Liver (tissue), 9 donors: ENCODE results near the gene CRB1. TPM values are rescaled to one million over a fixed set of nuclear protein-coding genes. Genes with fewer than 3 reads are reported as not detected.

Source experiments
- DNase-seq: peaks from one replicate; pipeline ENCODE4 v3.0.0-alpha.2; 2017; ENCODE audit warnings: low spot score
- H3K27ac ChIP-seq, 2 donors: one replicate each; pipeline ENCODE4 v1.7.0; 2013; ENCODE audit warnings: inconsistent platforms in 2 of 2, low read length in 2 of 2, control low read depth in 1 of 2, low read depth in 1 of 2, mild to moderate bottlenecking in 1 of 2
- H3K27me3 ChIP-seq, 4 donors: one replicate each; pipeline versions ENCODE4 v1.6.1 to v1.7.0; 2013; ENCODE audit warnings: low read length in 3 of 4, inconsistent platforms in 1 of 4, mild to moderate bottlenecking in 1 of 4, moderate library complexity in 1 of 4; ENCODE audit not compliant: control insufficient read depth in 4 of 4, insufficient read depth in 4 of 4
- H3K36me3 ChIP-seq, 4 donors: one replicate each; pipeline versions ENCODE4 v1.6.1 to v1.7.0; 2013; ENCODE audit warnings: low read length in 3 of 4, mild to moderate bottlenecking in 3 of 4, low read depth in 1 of 4, moderate library complexity in 1 of 4; ENCODE audit not compliant: control insufficient read depth in 4 of 4, insufficient read depth in 3 of 4
- H3K4me1 ChIP-seq, 4 donors: one replicate each; pipeline versions ENCODE4 v1.6.1 to v1.7.0; 2013; ENCODE audit warnings: low read length in 3 of 4, mild to moderate bottlenecking in 3 of 4, moderate library complexity in 1 of 4; ENCODE audit not compliant: control insufficient read depth in 4 of 4, insufficient read depth in 4 of 4
- H3K4me3 ChIP-seq, 3 donors: one replicate each; pipeline versions ENCODE4 v1.6.1 to v1.7.0; 2013; ENCODE audit warnings: low read length in 3 of 3, control low read depth in 1 of 3, low read depth in 1 of 3, mild to moderate bottlenecking in 1 of 3
- H3K9ac ChIP-seq, 2 donors: one replicate each; pipeline ENCODE4 v1.7.0; 2013; ENCODE audit warnings: low read length in 2 of 2, mild to moderate bottlenecking in 2 of 2, moderate library complexity in 2 of 2, control low read depth in 1 of 2, low read depth in 1 of 2
- H3K9me3 ChIP-seq, 4 donors: one replicate each; pipeline versions ENCODE4 v1.6.1 to v1.7.0; 2013; ENCODE audit warnings: low read length in 3 of 4; ENCODE audit not compliant: control insufficient read depth in 4 of 4
- ATF3 ChIP-seq: IDR thresholded peaks from 2 replicates; pipeline ENCODE4 v1.6.1; 2016; ENCODE audit warnings: antibody characterized with exemption
- CTCF ChIP-seq: fragments of 150-350 bp; IDR thresholded peaks from 2 replicates; pipeline ENCODE4 v1.5.1; 2017; ENCODE audit warnings: improper control_type of control experiment, low read depth, low read length; ENCODE audit not compliant: missing input control
- EGR1 ChIP-seq, 2 donors: IDR thresholded peaks; 2 replicates each; pipeline ENCODE4 v1.6.1; 2016 to 2018; ENCODE audit warnings: antibody characterized with exemption in 2 of 2, low read depth in 2 of 2
- FOXA1 ChIP-seq: IDR thresholded peaks from 2 replicates; pipeline ENCODE4 v1.6.1; 2016; ENCODE audit warnings: antibody characterized with exemption
- FOXA2 ChIP-seq: IDR thresholded peaks from 2 replicates; pipeline ENCODE4 v1.6.1; 2016; ENCODE audit warnings: antibody characterized with exemption
- GABPA ChIP-seq, 2 donors: IDR thresholded peaks in 1 of 2; conservative IDR thresholded peaks in 1 of 2; 2 replicates each; pipeline ENCODE4 v1.6.1; 2016; ENCODE audit warnings: antibody characterized with exemption in 2 of 2, mild to moderate bottlenecking in 1 of 2, moderate library complexity in 1 of 2
- HNF4A ChIP-seq, 2 donors: conservative IDR thresholded peaks; 2 replicates each; pipeline ENCODE4 v1.6.1; 2016; ENCODE audit warnings: antibody characterized with exemption in 2 of 2, mild to moderate bottlenecking in 2 of 2
- HNF4G ChIP-seq: IDR thresholded peaks from 2 replicates; pipeline ENCODE4 v1.6.1; 2016; ENCODE audit warnings: antibody characterized with exemption
- JUND ChIP-seq, 2 donors: IDR thresholded peaks; 2 replicates each; pipeline ENCODE4 v1.6.1; 2016; ENCODE audit warnings: antibody characterized with exemption in 2 of 2
- MAX ChIP-seq: IDR thresholded peaks from 2 replicates; pipeline ENCODE4 v1.6.1; 2016; ENCODE audit warnings: antibody characterized with exemption
- NR2F2 ChIP-seq: IDR thresholded peaks from 2 replicates; pipeline ENCODE4 v1.6.1; 2016; ENCODE audit warnings: antibody characterized with exemption
- RAD21 ChIP-seq, 2 donors: IDR thresholded peaks; 2 replicates each; pipeline ENCODE4 v1.6.1; 2016; ENCODE audit warnings: antibody characterized with exemption in 2 of 2, mild to moderate bottlenecking in 2 of 2
- REST ChIP-seq: IDR thresholded peaks from 2 replicates; pipeline ENCODE4 v1.6.1; 2016; ENCODE audit warnings: antibody characterized with exemption, mild to moderate bottlenecking
- RXRA ChIP-seq, 2 donors: IDR thresholded peaks; 2 replicates each; pipeline ENCODE4 v1.6.1; 2017 to 2018; ENCODE audit warnings: antibody characterized with exemption in 2 of 2, mild to moderate bottlenecking in 1 of 2
- SP1 ChIP-seq: IDR thresholded peaks from 2 replicates; pipeline ENCODE4 v1.6.1; 2018; ENCODE audit warnings: antibody characterized with exemption, mild to moderate bottlenecking
- TAF1 ChIP-seq: conservative IDR thresholded peaks from 2 replicates; pipeline ENCODE4 v1.6.1; 2016; ENCODE audit warnings: antibody characterized with exemption, mild to moderate bottlenecking
- YY1 ChIP-seq: IDR thresholded peaks from 2 replicates; pipeline ENCODE4 v1.6.1; 2016; ENCODE audit warnings: antibody characterized with exemption, mild to moderate bottlenecking
- ZBTB33 ChIP-seq: IDR thresholded peaks from 2 replicates; pipeline ENCODE4 v1.6.1; 2016; ENCODE audit warnings: antibody characterized with exemption
- WGBS: extraction: QIAGEN DNeasy Blood & Tissue Kit; methylation state at CpG from one replicate; pipeline ENCODE4 v1.1.7; 2013; 5-methylcytosine and 5-hydroxymethylcytosine counted together
- polyA plus RNA-seq, 2 donors: library from polyadenylated mRNA; stranded (reverse) in 1 of 2; unstranded in 1 of 2; fragments of 200-250 nt in 1 of 2; fragments of >200 nt in 1 of 2; fragmentation: Nextera tagmentation in 1 of 2; extraction: Ambion mirVana in 1 of 2; gene quantifications; one replicate each; pipeline versions ENCODE4 v1.2.1 to v1.2.3, GENCODE V29; 2013 to 2015
- total RNA-seq, 2 donors: library from RNA; depleted of rRNA; stranded (reverse); fragments of >200 nt; gene quantifications; one replicate each; pipeline ENCODE4 v1.2.3, GENCODE V29; 2014
- donor health status: healthy.
- donor health status: healthy.
- donor health status: healthy.
- donor health status: healthy.
- donor health status: healthy.

The CRB1 gene
- total and polyA plus RNA-seq, 4 donors = 5.1 TPM; not detected in 3

GRCh38 chr1:197222025-197222685, 45.9 kb upstream of the CRB1 start:
- 94% methylated on average over 21 of the region's 21 CpGs for WGBS
- Histone ChIP-seq H3K9ac (no peak overlapping the region), H3K4me3 (no peak overlapping the region), H3K36me3 (no peaks in the 10 kb centered on the region), H3K4me1 (no peaks in the 10 kb centered on the region), H3K27me3 (no peaks in the 10 kb centered on the region), H3K27ac (no peak overlapping the region), H3K9me3 (no peaks in the 10 kb centered on the region)
- TF ChIP-seq HNF4A (conservative IDR thresholded peaks at IDR 0.05) (no peak), GABPA (IDR thresholded peaks at IDR 0.05 in 1 of 2, conservative IDR thresholded peaks at IDR 0.05 in 1 of 2) (no peak)
- no peak for DNase-seq

GRCh38 chr1:197222780-197223179, 45.3 kb upstream of the CRB1 start:
- 97% methylated on average over 2 of the region's 2 CpGs for WGBS
- Histone ChIP-seq H3K27ac (no peak overlapping the region), H3K9ac (no peak overlapping the region), H3K4me1 (no peaks in the 10 kb centered on the region), H3K36me3 (no peaks in the 10 kb centered on the region), H3K27me3 (no peaks in the 10 kb centered on the region), H3K4me3 (no peak overlapping the region), H3K9me3 (no peaks in the 10 kb centered on the region)
- DNase-seq = no peak
- TF ChIP-seq RXRA (IDR thresholded peaks at IDR 0.05) (no peak), HNF4A (conservative IDR thresholded peaks at IDR 0.05) (no peak), CTCF (no peak), RAD21 (IDR thresholded peaks at IDR 0.05) (no peak), NR2F2 (no peak), MAX (no peak), FOXA2 (no peak), HNF4G (no peak), GABPA (IDR thresholded peaks at IDR 0.05 in 1 of 2, conservative IDR thresholded peaks at IDR 0.05 in 1 of 2) (no peak), REST (no peak), ATF3 (no peak), EGR1 (IDR thresholded peaks at IDR 0.05; ENCODE audit: low read depth in 2 of 2) (no peak), ZBTB33 (no peak), SP1 (no peak), YY1 (no peak), TAF1 (no peak), FOXA1 (no peak), JUND (IDR thresholded peaks at IDR 0.05) (no peak)
